ENCODE measurements around the gene LARP1.
"Not testable (repeated sequence)": the region's sequence is repeated elsewhere in the genome, so short reads cannot be mapped to it uniquely, and the experiment has no call there.

LARP1 gene

DNA sequence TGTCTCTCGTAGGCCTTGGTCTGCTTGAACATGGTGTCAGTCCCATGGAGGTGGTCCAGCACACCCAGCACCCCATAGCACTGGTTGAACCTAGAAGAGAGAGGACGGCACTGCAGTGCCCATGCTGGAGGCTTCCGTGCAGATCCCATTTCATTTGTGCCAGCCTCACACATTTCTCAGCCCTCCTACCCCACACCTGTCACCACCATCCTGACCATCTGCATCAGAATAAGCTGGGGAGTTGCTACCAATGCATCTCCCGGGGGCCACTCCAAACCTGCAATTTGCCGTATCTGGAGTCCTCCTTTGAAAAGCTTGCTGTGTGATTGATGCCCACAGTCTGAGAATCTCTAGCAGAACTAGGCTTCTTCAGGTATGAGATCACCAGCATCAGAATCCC, 65.2 kb downstream of the LARP1 start:
- no peak for DNase-seq (ENCODE audit: low read depth in 3 of 3, low spot score in 1 of 3)

DNA sequence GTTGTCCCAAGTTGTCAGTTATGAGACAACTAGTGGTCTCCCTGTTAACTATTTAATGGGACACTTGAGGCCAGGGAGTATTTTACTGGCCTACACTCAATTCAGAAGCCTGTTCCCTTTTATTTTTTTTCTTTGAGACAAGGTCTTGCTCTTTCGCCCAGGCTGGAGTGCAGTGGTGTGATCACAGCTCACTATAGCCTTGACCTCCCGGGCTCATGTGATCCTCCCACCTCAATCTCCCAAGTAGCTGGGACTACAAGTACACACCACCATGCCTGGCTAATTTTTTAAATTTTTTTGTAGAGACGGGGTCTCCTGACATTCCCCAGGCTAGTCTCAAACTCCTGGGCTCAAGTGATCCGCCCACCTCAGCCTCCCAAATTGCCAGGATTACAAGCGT, 67.7 kb downstream of the LARP1 start:
- not testable (repeated sequence) for DNase-seq (ENCODE audit: low read depth in 3 of 3, low spot score in 1 of 3)

DNA sequence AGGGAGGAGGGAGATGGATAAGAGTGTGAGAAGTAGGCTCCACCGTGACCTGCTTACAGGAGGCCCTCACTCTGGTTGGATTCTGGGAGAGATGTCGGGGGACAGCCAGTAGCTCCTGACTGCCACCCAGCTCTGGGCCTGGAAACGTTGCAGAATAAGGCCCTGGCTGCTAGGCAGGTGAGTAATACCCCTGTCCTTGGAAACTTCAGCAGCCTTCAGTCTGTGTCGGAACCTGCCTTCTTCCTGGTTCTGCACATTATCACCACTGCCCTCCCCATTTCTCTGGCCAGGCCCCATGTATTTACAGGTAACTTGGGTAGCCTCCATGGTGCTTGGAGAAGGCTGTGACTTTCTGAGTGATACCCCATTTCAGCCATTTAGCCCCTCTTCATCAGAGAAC, 68.4 kb downstream of the LARP1 start:
- no peak for DNase-seq (ENCODE audit: low read depth in 3 of 3, low spot score in 1 of 3)

DNA sequence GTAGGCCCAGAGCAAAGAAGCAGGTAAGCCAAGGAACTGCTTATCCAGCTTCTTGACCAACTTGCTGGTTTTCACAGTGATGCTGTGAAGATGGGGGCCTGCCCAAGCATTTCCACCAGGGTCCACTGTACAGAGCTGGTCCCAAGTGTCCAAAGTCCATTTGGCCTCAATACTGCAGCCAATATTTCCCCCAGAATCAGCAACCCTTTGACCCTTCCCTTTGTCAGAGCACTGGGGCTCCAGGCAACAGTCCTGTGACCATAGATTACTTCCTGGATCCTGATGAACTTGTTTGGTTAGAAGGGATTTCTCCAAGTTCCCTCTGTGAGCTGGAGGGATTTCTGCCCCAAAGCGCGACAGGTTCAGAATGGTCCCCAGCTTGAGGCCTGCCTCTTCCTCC, 68.9 kb downstream of the LARP1 start:
- DNase-seq (ENCODE audit: low read depth in 3 of 3, low spot score in 1 of 3): no peak

DNA sequence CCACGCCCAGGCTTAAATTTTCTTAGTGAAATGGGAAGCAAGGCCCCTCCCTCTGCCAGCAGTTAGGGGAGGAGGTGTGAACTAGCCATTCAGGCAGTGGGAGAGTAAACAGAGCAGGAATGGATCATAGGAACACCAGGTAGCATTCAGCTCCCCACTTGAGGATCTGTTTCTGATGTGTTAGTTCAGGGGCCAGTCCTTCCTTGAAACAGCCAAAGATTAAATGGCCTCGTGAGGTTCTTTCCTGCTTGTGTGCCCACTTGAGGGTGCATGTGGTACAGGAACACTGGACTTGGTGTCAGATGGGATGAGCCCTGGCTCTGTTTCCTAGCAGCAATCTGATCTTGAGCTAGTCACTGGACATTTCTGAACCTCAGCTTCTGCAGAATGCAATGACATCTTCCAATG, 74.0 kb downstream of the LARP1 start:
- no peak for DNase-seq (ENCODE audit: low read depth in 3 of 3, low spot score in 1 of 3)

DNA sequence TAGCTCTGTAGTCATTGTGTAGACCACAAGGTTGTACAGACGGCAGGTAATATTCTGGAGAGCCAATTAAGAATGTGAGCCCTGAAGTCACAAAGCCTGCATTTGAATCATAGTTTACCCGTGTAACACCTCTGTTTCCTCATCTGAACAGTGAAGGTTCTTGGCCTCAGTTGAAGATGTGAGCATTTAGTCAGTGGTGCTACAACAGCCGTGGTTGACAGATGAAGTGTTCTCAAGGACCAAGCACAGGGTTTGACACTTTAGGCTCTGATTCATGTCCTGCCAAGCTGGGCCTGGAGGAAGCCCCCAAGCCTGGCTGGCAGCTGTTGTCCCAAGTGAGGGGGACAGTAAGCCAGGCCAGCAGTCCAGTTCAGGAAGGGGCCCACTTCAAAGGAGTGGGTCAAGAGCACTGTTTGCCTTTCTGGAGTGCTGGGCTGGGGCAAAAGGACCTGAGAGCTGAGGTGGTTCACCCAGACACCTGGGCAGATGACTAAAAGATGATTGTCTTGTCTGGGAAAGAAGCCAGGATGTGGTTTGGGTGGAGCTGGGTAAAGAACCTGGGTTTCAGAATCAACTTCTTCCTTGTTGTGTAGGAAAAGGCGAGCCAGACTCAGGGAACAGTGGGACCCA, 74.5 kb downstream of the LARP1 start:
- no peak for DNase-seq (ENCODE audit: low read depth in 3 of 3, low spot score in 1 of 3)

DNA sequence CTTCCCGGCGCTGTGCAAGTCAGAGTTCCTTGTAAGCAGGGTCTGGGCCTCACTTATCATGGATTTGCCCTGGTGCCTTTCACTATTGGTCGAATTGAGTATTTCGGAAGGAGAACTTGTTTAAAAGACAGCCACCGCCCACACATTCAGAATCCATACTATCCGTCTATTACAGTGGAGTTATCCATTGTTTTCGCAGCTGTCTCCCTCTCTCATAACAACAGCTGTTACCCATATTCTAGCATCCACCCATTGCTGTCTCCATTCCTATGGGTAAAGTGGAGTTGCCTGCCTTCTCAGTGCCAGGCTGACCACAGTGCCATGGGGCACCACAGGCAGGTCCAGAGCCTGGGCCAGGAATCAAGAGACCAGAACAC, 75.0 kb downstream of the LARP1 start:
- DNase-seq (ENCODE audit: low read depth in 3 of 3, low spot score in 1 of 3): no peak

DNA sequence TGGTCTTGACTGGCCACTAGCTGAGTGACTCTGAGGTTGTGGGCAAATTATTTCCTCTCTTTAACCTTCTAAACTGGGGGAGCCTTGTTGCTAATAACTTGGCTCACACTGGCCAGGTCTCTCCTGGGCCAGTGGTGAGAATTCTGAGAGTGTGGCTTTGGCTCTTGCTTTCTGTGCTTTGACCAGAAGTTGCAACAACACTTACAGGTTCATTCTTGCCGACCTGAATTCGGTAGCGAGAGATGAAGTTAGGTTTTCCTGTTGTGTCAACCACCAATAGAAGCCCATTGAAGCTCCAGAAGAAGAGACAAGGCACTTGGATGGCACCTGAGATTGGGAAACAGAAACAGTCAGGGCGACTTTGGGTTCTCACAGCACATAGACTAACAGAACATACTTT, 75.4 kb downstream of the LARP1 start:
- no peak for DNase-seq (ENCODE audit: low read depth in 3 of 3, low spot score in 1 of 3)

DNA sequence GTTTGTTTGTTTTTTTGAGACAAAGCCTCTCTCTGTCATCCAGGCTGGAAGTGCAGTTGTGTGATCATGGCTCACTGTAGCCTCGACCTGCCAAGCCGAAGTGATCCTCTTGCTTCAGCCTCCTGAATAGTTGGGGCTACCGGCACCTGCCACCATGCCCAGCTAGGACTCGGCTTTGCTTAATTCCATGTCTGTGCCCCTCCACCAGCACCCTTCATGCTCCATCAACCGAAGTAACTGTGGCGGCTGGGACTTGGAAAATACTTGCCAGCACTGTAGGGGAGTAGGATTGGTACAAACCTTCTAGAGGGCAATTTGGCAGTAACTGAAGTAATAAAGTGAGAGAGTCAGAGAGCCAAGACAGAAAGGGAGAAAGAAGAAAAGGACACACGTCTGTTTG, 76.3 kb downstream of the LARP1 start:
- DNase-seq (ENCODE audit: low read depth in 3 of 3, low spot score in 1 of 3): no peak

DNA sequence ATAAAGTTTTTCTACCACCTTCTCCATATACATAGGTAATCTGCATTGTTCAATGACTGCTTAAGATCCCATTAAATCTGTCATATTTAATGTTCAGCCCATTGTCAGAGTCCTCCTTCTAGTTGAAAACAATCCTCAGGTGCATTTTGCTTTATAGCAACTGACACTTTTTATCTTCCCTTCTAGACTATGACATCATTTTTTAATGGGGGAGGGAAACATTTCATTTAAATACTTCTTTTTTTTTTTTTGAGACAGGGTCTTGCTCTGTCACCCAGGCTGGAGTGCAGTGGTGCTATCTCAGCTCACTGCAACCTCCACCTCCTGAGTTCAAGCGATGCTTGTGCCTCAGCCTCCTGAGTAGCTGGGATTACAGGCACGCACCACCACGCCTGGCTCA, 77.6 kb downstream of the LARP1 start:
- DNase-seq (ENCODE audit: low read depth in 3 of 3, low spot score in 1 of 3): not testable (repeated sequence)

DNA sequence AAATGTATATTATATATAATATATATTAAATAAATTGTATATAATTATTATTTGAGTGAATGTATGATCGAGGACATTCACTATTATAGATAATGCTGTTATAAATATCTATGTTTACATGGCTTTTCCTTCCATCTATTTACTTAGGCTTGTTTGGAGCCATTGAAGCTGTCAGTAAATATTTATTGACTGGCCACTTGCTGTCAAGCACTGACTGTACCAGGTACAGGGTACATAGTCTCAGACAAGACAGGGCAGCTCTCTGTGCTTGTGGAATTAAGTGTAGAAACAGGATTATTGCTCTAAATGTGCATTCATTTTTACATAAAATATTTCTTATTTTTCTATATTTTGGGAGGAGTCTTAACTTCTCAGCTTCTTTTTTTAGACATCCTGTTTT, 78.9 kb downstream of the LARP1 start:
- DNase-seq (ENCODE audit: low read depth in 3 of 3, low spot score in 1 of 3): no peak

DNA sequence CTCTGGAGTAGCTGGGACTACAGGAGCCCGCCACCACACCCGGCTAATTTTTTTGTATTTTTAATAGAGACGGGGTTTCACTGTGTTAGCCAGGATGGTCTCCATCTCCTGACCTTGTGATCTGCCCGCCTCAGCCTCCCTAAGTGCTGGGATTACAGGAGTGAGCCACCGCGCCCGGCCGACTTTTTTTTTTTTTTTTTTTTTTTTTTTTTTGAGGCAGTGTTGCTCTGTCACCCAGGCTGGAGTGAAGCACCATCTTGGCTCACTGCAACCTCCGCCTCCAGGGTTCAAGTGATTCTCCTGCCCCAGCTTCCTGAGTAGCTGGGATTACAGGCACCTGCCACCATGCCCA, 80.5 kb downstream of the LARP1 start:
- not testable (repeated sequence) for DNase-seq (ENCODE audit: low read depth in 3 of 3, low spot score in 1 of 3)

DNA sequence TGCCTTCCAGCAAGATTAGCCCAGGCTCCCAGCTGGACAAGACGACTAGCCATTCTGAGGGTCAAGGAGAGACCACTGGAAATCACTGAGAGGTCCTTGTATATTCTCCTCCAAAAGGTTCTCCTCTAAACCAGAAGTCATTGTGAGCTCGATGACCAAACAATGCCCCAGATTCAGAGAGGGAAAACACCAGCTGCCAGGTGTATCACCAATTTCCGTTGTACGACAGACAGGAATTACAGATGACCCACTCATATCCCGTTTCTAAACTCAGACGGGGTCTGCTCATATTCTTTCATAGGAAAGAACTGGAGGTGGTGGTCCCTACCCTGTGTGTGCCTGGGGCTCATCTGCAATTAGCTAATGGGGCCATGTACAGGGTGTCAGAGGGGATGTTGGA, 81.0 kb downstream of the LARP1 start:
- no peak for DNase-seq (ENCODE audit: low read depth in 3 of 3, low spot score in 1 of 3)

DNA sequence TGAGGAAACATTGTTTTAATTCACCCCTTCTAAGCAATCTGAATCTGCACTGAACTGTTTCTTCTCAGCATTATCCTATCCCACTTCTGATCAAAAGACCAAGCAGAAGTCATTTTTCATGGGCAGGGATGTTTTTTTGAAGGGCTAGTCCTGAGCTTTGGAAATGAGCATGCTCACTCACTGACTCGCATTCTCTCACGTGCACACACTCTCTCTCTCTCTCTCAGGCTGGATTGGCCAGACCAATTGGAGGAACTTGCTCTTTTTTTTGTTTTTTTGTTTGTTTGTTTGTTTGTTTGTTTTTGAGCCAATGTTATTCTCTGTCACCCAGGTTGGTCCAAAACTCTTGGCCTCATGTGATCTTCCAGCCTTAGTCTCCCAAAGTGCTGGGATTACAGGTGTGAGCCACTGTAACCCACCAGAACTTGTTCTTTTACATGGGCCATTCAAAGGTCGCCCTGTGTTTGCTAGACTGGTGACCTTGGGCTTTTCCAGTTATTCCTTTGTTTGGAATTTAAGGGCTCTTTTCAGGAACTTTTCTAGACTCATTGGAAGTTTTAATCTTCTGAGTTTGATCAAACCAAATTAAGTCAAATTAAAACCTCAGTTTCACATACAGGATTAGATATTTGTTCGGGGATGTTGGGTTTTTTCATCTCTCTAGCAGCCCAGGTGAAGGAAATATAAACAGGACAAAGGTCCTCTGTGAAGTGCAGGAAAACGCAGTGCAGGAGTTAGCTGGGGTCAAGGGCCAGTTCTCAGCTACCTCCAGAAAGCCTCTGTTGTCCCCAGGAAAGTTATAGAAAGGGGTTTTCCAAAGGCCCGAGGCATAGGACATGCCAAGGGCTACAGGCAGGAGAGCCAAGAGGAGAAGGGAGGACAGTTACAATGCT, 82.1 kb downstream of the LARP1 start:
- DNase-seq (ENCODE audit: low read depth in 3 of 3, low spot score in 1 of 3): no peak

DNA sequence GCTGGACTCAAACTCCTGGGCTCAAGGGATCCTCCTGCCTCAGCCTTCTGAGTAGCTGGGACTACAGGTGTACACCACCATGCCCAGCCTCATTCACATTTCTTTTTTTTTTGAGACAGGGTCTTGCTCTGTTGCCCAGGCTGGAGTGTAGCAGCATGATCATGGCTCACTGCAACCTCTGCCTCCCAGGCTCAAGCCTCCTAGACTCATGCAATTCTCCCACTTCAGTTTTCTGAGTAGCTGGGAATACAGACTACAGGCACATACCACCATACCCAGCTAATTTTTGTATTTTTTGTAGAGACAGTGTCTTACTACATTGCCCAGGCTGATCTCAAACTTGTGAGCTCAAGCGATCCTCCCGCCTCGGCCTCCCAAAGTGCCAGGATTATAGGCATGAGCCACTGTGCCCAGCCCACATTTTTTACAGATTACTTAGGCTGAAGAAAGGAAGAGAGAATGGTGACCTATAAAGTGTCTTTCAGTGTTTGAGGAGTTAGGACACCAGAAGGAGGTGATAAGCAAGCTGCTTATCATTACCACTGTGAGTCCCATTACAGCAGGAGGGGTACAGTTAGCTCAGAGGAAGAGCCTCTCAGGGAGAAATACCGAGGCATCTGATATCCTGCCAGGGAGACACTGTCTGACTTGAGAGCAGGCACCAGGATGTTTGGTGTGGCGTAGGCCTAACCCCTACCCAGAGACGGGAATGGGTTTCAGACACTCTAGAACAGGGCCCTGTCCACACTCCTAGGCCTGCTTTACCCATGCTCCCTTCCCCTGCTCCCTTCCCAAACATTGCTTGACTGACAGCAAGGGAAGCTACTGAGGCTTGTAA, 85.5 kb downstream of the LARP1 start:
- DNase-seq (ENCODE audit: low read depth in 3 of 3, low spot score in 1 of 3): no peak

DNA sequence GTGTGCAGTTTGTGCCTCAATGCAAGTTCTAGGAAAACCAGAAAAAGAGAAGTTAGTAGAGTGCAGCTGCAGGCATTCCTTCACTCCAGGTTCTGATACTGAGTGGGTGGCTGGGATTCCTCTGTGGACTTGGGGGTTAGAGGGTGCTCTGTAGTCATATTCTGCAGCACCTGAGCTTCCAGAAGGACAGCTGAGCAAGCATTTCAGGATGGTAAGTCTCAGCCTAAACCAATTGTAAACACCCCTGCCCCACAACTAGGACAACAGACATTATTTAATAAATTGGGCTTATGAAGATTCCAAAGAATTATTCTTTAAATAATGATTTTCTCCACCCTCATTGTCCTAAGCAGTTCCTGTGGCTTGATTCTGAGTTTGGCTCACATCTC, 86.1 kb downstream of the LARP1 start:
- DNase-seq (ENCODE audit: low read depth in 3 of 3, low spot score in 1 of 3): no peak

DNA sequence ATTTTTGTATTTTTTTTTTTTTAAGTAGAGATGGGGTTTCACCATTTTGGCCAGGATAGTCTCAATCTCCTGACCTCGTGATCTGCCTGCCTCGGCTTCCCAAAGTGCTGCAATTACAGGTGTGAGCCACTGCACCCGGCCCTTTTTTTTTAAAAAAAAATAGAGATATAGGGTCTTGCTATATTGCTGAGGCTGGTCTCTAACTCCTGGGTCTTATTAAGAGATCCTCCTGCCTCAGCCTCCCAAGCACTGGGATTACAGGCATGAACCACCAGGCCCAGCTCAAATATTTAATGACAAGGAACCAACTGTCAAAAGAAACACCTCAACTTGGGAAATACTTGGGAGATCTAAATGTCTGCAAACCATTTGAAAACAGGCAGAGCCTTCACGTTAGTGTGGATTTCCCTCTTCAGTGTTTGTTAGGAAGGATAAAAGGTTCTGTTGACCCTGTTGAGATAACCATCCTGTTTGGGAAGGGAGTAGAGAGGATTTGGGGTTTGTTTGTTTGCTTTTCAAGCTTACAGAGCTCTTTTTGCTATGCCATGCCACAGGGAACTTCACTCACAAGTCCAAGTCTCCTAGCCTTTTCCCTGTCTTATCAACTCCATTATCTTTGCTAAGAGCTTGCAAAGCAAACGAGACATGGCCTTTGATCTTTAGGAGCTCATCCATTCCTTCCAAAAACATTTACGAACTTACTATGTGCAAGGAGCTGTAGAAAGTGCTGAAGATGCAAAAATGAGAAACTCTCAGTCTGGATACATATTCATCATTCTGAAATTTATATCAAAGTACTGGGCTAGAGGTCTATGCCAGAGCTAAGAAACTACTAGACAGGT, 87.7 kb downstream of the LARP1 start:
- DNase-seq (ENCODE audit: low read depth in 3 of 3, low spot score in 1 of 3): no peak

DNA sequence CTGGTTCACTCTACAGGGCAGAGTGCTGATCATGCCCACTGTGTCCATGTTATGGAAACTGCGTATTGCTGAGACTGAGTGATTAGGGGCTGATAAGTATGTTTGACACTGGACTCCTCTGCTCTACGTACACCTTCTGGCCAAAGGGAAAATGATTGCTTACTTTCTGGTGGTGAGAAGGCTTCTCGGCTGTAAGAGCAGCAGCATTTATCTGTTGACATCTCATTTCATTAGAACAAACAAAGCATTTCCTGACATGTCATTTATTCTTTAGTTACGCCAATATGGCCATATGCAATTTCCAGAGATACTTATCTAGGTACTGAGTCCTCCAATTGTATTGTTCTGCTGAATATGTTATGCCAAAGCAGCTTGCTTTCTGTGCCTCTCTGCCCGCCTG, 89.6 kb downstream of the LARP1 start:
- no peak for DNase-seq (ENCODE audit: low read depth in 3 of 3, low spot score in 1 of 3)

DNA sequence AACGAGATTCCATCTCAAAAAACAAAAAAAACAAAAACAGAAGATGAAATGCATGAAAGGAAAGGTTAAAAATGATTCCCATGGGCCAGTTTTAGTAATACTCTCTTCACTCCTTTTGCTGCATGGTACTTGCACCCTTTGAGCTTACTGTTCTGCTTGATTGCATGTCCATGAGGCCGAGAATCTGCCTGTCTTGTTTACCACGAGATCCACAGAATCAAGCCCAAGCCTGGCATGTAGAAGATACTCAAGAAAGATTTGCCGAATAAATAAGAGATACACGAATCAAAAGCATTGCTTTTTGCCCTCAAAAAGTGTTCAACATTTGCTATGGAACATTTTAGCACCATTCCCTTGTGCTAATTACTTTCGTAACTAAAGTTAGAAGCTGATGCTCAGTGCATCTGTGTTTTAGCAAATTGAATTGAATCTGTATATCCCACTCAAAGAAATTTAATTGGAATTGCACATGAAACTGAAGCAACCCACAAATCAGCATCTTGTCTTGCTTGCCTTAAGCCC, 94.1 kb downstream of the LARP1 start:
- no peak for DNase-seq (ENCODE audit: low read depth in 3 of 3, low spot score in 1 of 3)

DNA sequence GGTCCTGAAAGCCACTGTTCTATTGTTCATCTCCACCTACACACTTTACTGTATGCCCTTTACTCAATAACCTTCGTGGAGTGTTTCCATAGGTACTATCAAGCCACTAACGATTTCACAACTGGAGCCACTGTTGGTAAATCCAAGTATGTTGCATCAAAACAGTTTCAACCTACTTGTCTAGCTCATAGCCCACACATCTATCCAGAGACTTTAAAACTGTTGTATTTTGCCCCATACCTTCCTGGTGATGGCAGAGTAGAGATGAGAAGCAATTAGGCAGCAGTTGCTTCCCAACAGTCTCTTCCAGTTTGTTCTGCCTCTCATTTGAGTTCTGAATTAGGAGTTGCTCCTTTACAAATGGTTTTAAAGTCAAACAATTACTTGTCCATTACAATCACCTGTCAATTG, 94.6 kb downstream of the LARP1 start:
- DNase-seq (ENCODE audit: low read depth in 3 of 3, low spot score in 1 of 3): no peak
